AG04449 (cell line): ENCODE measurements around the gene ADPRH.

Experiments used
- CTCF ChIA-PET: fragments of 350-600 bp; formaldehyde crosslinking; extraction: SDS; loops from one replicate; lab custom pipeline; 2021; ENCODE audit warnings: antibody characterized with exemption; lab: Yijun Ruan, JAX
- POLR2A ChIA-PET: fragments of 400-600, 350-600 bp; formaldehyde crosslinking; extraction: SDS; loops from one replicate; lab custom pipeline; 2020; ENCODE audit warnings: antibody characterized with exemption, inconsistent platforms; lab: Yijun Ruan, JAX
- DNase-seq: peaks from one replicate; pipeline ENCODE4 v3.0.0-alpha.2; 2010; ENCODE audit warnings: low read depth, low spot score
- H3K4me3 ChIP-seq: 2 replicates; pipeline ENCODE4 v1.5.1; 2011; ENCODE audit warnings: low read depth, mild to moderate bottlenecking, control low read depth, low read length
- TF ChIP-seq, protein P1 (sequence below): IDR thresholded peaks from one replicate; pipeline ENCODE4 v1.5.1; 2011; ENCODE audit warnings: mild to moderate bottlenecking, moderate library complexity, low read length, control low read depth, inconsistent platforms; ENCODE audit not compliant: insufficient read depth; ENCODE audit errors: missing control alignments

ADPRH gene

DNA sequence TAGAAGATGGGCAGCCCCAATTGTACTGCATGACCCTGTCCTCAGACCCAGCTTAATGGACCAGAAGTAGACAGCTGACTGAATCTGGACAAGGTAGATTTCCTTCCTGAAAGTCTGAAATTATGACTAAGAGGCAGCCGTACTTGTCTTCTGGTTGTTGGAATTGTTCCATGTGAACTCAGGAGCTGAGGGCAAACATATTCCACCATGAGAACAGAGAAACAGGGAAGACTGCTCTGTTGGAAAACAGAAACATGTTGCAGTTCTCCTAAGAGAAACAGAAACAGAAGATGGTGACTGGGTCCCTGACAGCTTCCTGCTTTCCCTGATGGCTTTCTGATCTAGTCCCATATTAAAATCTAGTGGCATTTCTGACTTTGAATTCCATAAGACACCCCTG, 57.0 kb downstream of the ADPRH start:
- TF ChIP-seq, protein P1, sequence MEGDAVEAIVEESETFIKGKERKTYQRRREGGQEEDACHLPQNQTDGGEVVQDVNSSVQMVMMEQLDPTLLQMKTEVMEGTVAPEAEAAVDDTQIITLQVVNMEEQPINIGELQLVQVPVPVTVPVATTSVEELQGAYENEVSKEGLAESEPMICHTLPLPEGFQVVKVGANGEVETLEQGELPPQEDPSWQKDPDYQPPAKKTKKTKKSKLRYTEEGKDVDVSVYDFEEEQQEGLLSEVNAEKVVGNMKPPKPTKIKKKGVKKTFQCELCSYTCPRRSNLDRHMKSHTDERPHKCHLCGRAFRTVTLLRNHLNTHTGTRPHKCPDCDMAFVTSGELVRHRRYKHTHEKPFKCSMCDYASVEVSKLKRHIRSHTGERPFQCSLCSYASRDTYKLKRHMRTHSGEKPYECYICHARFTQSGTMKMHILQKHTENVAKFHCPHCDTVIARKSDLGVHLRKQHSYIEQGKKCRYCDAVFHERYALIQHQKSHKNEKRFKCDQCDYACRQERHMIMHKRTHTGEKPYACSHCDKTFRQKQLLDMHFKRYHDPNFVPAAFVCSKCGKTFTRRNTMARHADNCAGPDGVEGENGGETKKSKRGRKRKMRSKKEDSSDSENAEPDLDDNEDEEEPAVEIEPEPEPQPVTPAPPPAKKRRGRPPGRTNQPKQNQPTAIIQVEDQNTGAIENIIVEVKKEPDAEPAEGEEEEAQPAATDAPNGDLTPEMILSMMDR, result no peak
- no peak for DNase-seq
- no peak overlapping the region for H3K4me3 ChIP-seq
- ChIA-PET CTCF (interaction anchor here (0.8 to 1.6 kb wide), 4 partner anchors 9 to 77 kb away, joined by 3 to 4 read pairs (median 4); no protein-coding TSS in a partner anchor), POLR2A (no interaction called here)

DNA sequence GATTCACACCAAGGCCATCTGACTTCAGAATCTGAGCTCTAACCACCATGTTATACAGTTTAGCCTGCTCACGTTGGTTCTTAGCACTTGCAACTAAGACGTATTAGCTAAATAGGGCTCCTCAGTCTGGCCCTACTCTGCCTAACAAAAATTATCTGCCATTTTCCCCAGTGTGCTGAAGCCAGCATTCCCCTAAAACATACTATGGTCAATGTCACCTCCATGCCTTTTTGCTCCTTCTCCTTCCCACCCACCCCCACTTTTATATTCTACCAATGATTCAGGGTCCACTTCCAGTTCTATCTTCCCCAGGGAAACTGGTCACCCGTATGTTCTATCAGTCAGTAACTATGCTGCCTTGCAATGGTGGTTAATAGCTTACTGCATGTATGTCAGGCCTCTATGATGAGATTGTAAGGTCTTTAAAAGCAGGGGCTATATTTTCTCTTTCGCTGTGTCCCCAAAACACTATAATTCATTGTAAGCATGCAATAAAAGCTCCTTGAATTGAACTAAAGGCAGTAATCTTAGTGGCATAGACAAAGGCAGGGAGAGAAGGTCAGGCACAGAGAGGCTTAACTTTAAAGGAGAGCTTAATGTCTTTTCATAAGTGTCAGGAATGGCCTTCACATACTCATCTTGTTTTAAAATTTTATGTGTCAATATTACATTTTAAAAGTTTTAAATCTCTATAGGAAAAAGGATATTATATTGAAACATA, 57.8 kb downstream of the ADPRH start:
- CTCF ChIA-PET, result interaction anchor here (0.8 to 1.6 kb wide), 4 partner anchors 10 to 78 kb away, joined by 3 to 4 read pairs (median 4); no protein-coding TSS in a partner anchor

GRCh38 chr3:119637679-119638477, 58.6 kb downstream of the ADPRH start:
- DNase-seq, result peak; percentile 79
- H3K4me3 ChIP-seq, result no peak overlapping the region
- CTCF ChIA-PET, result interaction anchor here (1.0 kb wide), 1 partner anchor 23 kb away, joined by 3 read pairs; the partner anchor contains the start of gene POPDC2
- TF ChIP-seq, protein P1, result no peak
- POLR2A ChIA-PET, result no interaction called here

More for the DNA sequence above, 57.8 kb downstream of the ADPRH start:
- POLR2A ChIA-PET, result no interaction called here
- TF ChIP-seq, protein P1, result no peak
- no peak overlapping the region for H3K4me3 ChIP-seq
- DNase-seq, result no peak
